ENCODE measurements around the gene ELMO1. TPM values are rescaled to one million over a fixed set of nuclear protein-coding genes. Genes with fewer than 3 reads are reported as not detected.

ELMO1 gene
- total RNA-seq, 1 donor from 2014 or later = 53.8 TPM

GRCh38 chr7:37131855-37132254 is 316.8 kb downstream of the ELMO1 start:
- no peak for ATAC-seq
- no peaks in the 10 kb centered on the region for H3K27me3 ChIP-seq
- no peak for TF ChIP-seq CTCF (IDR thresholded peaks at IDR 0.05)
- H3K9me3 ChIP-seq = no peaks in the 10 kb centered on the region
- H3K27ac ChIP-seq = no peak overlapping the region
- no peak overlapping the region for H3K4me3 ChIP-seq
- intact Hi-C loops (cut with DNase I) = no loop called here
- no peak for DNase-seq
- H3K4me1 ChIP-seq = peaks cover 13% of the 10 kb centered on the region
- peaks cover 17% of the 10 kb centered on the region for H3K36me3 ChIP-seq

- Histone ChIP-seq H3K27me3 (no peaks in the 10 kb centered on the region), H3K4me3 (no peak overlapping the region), H3K27ac (no peak overlapping the region), H3K36me3 (peaks cover 17% of the 10 kb centered on the region), H3K9me3 (no peaks in the 10 kb centered on the region), H3K4me1 (peaks cover 13% of the 10 kb centered on the region)
- intact Hi-C loops (cut with DNase I) = no loop called here
- TF ChIP-seq CTCF (IDR thresholded peaks at IDR 0.05) = no peak
- no peak for ATAC-seq
- DNase-seq = no peak
Observed at GRCh38 chr7:37129035-37129425, 319.6 kb downstream of the ELMO1 start.

GRCh38 chr7:37128327-37129034 is 320.2 kb downstream of the ELMO1 start:
- Histone ChIP-seq H3K27ac (no peak overlapping the region), H3K27me3 (no peaks in the 10 kb centered on the region), H3K9me3 (no peaks in the 10 kb centered on the region), H3K36me3 (peaks cover 17% of the 10 kb centered on the region), H3K4me3 (no peak overlapping the region), H3K4me1 (peaks cover 13% of the 10 kb centered on the region)
- TF ChIP-seq CTCF (IDR thresholded peaks at IDR 0.05) = no peak
- ATAC-seq = no peak
- intact Hi-C loops (cut with DNase I) = no loop called here
- DNase-seq = no peak

- intact Hi-C loops (cut with DNase I) = no loop called here
- H3K36me3 ChIP-seq = no peaks in the 10 kb centered on the region
- no peaks in the 10 kb centered on the region for H3K27me3 ChIP-seq
- DNase-seq (no peak), ATAC-seq (no peak)
- H3K4me1 ChIP-seq = peaks cover 7% of the 10 kb centered on the region
- no peaks in the 10 kb centered on the region for H3K9me3 ChIP-seq
- H3K27ac ChIP-seq = no peak overlapping the region
- no peak for TF ChIP-seq CTCF (IDR thresholded peaks at IDR 0.05)
- H3K4me3 ChIP-seq = no peak overlapping the region
Observed at GRCh38 chr7:37119296-37119860, 329.3 kb downstream of the ELMO1 start.

GRCh38 chr7:37118004-37118403 is 330.7 kb downstream of the ELMO1 start:
- ATAC-seq (no peak), DNase-seq (no peak)
- Histone ChIP-seq H3K27ac (no peak overlapping the region), H3K27me3 (no peaks in the 10 kb centered on the region), H3K4me3 (no peak overlapping the region), H3K9me3 (no peaks in the 10 kb centered on the region), H3K36me3 (no peaks in the 10 kb centered on the region), H3K4me1 (peaks cover 7% of the 10 kb centered on the region)
- no peak for TF ChIP-seq CTCF (IDR thresholded peaks at IDR 0.05)
- intact Hi-C loops (cut with DNase I) = no loop called here
